GM12891 (cell line): ENCODE results near the gene RAMP1.

Experiments
- POLR2A ChIP-seq: IDR thresholded peaks from 2 replicates; pipeline ENCODE4 v1.6.1; 2011; ENCODE audit warnings: low read depth, low read length, control low read depth
- TAF1 ChIP-seq: IDR thresholded peaks from 2 replicates; pipeline ENCODE4 v1.6.1; 2011; ENCODE audit warnings: low read depth, low read length, control low read depth

DNA sequence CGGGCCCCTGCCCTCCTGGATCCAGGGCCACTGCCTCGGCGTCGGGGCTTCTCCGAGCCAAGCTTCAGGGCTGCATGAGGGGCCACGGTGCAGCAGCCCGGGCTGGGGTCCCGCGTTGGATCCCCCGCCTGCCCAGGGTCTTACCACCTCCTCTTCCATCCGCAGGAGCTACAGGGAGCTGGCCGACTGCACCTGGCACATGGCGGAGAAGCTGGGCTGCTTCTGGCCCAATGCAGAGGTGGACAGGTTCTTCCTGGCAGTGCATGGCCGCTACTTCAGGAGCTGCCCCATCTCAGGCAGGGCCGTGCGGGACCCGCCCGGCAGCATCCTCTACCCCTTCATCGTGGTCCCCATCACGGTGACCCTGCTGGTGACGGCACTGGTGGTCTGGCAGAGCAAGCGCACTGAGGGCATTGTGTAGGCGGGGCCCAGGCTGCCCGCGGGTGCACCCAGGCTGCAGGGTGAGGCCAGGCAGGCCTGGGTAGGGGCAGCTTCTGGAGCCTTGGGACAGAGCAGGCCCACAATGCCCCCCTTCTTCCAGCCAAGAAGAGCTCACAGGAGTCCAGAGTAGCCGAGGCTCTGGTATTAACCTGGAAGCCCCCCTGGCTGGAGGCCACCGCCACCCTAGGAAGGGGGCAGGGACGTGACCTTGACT, 52.1 kb downstream of the RAMP1 start:
- TF ChIP-seq POLR2A (no peak), TAF1 (no peak)
